Lung microvascular endothelial cell (primary cell): ENCODE results near the gene NETO1. TPM values are rescaled to one million over a fixed set of nuclear protein-coding genes. Genes with fewer than 3 reads are reported as not detected.

Experiments used
- DNase-seq, 2 donors: peaks; one replicate each; pipeline versions ENCODE4 v3.0.0 to v3.0.0-alpha.2; 2010; ENCODE audit warnings: low read depth in 2 of 2
- total RNA-seq: library from RNA; depleted of rRNA; stranded (reverse); fragments of >200 nt; gene quantifications from 2 replicates; pipeline ENCODE4 v1.2.1, GENCODE V29; 2014

NETO1 gene, protein sequence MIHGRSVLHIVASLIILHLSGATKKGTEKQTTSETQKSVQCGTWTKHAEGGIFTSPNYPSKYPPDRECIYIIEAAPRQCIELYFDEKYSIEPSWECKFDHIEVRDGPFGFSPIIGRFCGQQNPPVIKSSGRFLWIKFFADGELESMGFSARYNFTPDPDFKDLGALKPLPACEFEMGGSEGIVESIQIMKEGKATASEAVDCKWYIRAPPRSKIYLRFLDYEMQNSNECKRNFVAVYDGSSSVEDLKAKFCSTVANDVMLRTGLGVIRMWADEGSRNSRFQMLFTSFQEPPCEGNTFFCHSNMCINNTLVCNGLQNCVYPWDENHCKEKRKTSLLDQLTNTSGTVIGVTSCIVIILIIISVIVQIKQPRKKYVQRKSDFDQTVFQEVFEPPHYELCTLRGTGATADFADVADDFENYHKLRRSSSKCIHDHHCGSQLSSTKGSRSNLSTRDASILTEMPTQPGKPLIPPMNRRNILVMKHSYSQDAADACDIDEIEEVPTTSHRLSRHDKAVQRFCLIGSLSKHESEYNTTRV
- total RNA-seq: not detected in 2 replicates

- DNase-seq: no peak
Measured at GRCh38 chr18:72867746-72868584, at the start of gene NETO1. TSS of gene NETO1 (minus strand) at chr18:72867987. CDS start at chr18:72867291, 696 bp downstream.

DNA sequence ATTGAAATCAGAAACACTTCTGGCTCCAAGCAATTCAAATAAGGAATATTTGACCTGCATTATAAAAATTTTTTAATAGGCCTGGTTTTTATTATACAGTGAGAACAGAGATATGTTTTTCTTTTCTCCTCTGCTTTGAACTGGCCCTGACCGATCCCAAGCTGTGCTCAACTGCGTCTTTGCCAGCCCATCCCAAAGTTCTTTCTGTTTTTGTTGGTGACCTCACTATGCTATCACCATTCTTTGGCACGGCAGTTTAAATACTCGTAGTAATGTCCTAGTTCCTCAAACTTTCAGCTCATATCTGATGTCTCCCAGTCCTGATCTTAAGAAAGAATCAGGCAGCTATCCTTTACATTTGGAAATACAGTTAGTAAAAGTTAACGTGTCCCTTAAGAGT lies 42.3 kb upstream of the NETO1 start:
- DNase-seq: no peak

- DNase-seq: no peak
Measured at GRCh38 chr18:72908181-72908580, 40.4 kb upstream of the NETO1 start.

GRCh38 chr18:72903033-72903432 lies 35.2 kb upstream of the NETO1 start:
- no peak for DNase-seq

DNA sequence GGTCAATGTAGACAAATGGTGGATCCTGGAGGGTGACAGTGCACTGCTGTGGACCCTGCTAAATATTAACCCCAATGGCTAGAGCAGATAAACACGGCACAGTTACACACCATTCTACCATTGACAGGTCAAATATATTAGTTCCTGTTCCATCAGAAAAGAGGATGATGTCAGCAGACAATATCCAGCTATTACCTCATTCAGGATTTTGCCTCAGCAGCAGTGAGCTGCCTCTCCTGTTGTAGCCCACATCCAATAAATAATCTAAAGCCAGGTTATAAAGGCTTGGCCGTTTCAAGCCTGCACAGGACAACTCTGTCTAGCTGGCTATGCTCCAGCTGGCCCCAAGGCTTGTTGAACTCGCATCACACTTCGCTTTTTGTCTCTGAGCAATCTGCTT lies 31.6 kb upstream of the NETO1 start:
- no peak for DNase-seq

DNA sequence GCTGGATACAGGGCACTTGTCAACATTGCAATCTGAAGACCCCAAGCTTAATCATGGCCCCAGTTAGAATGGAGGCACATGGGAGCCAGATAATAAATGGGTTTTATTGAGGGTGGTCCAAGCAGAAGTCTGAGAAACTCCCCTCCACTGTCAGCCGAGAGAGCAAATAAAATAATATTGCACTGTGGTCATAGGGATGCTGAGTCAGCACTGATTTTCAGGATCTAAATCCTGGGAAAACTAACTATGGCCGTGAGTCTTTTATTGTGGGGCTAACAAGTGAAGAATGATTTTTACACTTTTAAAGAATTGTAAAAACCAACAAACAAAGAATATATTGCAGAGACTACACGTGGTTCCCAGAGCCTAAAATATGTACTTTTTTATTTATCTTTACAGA lies 31.1 kb upstream of the NETO1 start:
- no peak for DNase-seq

- DNase-seq: no peak
Measured at GRCh38 chr18:72895548-72895947, 27.8 kb upstream of the NETO1 start.

GRCh38 chr18:72878561-72878960 lies 10.8 kb upstream of the NETO1 start:
- no peak for DNase-seq

- no peak for DNase-seq
Measured at GRCh38 chr18:72878143-72878542, 10.4 kb upstream of the NETO1 start.

GRCh38 chr18:72871091-72871490 lies 3.3 kb upstream of the NETO1 start:
- no peak for DNase-seq

DNA sequence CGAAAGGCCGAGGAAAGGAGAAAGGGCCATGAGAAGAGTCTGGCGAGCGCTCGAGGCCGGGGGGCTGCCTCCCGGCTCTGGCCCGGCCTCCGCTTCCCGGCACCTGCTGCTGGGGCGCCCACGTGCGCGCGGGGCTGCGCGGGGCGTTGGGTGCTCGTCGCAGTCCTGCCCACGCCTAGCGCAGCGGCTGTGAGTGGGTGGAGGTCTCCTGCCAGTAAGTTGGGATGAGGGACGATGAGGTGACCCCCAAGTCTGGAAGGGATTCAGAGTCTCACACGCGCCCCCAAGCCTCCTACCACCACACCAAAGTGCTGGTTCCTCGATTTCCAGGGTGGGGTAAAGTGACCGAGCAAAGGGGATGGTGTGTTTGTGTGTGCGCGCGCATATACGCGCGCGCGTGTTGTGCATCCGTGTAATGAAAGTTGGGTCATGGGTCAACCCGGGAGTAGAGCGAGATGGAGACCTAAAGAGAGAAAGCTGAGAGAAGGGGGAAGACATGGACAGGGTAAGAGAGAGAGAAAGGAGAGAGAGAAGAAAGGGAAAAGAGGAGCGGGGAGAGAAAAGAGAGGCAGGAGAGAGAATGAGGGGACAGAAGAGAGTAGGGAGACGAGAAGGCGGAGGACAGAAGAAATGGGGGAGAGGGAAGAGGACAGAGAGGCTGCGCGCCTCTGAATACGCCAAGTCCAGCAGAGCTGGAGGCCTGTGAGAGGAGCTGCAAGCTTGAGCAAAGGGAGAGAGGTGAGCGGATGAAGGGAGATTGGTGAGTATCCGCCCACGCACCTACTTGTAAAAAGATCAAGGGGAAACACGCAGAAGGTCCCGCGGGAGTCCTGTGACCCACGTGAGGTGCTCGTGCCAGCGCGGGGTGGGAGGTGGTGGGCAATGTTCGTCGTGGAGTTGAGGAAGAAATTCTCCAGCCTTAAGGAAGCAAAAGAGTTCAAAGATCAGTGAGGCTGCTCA lies 1.7 kb upstream of the NETO1 start:
- no peak for DNase-seq

GRCh38 chr18:72868585-72869225 lies 918 bp upstream of the NETO1 start:
- DNase-seq: no peak

GRCh38 chr18:72866901-72867745 lies 664 bp downstream of the NETO1 start:
- peak in 1 of 2 donors; percentile 1 for DNase-seq

GRCh38 chr18:72866442-72866900 lies 1.3 kb downstream of the NETO1 start:
- DNase-seq: no peak

DNA sequence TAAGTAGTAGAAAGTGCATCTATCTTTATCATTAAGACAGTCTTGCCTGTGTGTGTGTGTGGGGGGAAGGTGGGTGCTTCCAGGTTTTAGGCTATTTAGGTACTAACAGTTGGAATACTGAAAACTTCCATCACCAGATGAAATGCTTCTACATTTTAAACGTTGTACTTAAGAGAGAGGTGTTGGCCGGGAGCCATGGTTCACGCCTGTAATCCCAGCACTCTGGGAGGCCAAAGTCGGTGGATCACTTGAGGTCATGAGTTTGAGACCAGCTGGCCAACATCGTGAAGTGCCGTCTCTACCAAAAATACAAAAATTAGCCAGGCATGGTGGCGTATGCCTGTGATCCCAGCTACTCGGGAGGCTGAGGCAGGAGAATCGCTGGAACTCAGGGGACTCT lies 4.0 kb downstream of the NETO1 start:
- DNase-seq: no peak

GRCh38 chr18:72859088-72859487 lies 8.7 kb downstream of the NETO1 start:
- DNase-seq: no peak

DNA sequence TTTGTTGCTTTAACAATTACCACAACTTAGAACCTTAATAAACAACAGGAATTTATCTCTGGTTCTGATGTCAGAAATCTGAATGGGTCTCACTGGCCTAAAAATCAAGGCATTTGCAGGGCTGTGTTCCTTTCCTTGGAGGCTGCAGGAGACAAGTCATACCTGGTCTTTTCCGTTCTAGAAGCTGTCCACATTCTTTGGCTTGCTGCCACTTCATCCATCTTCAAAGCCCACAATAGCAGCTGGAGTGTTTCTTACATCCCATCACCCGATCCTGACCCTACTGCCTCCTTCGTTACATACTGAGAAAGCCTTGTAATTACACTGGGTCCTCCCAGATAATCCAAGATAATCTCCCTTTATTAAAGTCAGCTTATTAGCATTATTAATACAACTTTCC lies 18.1 kb downstream of the NETO1 start:
- no peak for DNase-seq

GRCh38 chr18:72848503-72849237 lies 19.1 kb downstream of the NETO1 start:
- DNase-seq: no peak

DNA sequence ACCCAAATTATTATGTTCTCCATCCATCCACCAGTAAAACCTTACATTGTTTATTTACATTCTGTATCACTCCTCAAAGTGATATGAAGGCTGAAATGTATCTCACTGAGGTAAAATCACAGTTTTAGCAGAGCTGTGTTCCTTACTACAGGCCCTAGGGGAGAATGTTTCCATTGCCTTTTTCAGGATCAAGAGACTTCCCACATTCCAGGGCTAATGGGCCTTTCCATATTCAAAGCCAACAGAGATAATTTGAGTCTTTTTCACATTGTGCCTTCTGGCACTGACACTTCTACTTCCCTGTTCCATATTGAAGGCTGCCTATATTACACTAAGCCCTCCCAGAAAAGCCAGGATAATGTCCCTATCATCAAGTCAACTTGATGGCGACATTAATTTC lies 20.0 kb downstream of the NETO1 start:
- DNase-seq: no peak
